ENCODE results near the gene CX3CL1. TPM values are rescaled to one million over a fixed set of nuclear protein-coding genes. Genes with fewer than 3 reads are reported as not detected.
A peak's percentile ranks its signal among the peaks of the same experiment; 100 is the strongest.
"Not testable (repeated sequence)": the region's sequence is repeated elsewhere in the genome, so short reads cannot be mapped to it uniquely, and the experiment has no call there.

CX3CL1 gene
- total RNA-seq, 1 donor from 2014 or later = not detected

DNA sequence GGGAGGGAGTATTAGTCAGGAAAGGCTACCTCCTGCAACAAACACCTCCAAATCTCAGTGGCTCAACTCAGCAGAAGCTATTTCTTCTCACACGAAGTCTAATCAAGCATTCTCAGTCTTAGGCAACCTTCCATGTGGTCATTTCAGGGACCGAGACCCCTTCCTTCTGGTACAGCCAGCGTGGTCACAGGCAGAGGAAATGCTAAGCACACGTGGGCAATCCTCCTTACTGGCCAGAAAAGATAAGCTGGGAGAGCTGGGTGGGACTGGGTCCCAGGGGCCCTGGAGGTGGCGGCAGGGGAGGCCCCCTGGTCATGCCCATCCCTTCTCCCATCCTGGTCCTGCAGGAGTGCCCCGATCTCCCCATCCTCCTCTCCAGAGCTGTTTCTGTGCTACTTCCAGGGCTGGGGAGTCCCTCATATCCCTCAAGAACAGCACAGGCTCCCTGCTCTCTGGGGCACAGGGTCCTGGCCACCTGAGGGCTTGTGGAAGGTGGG lies 5.7 kb upstream of the CX3CL1 start:
- no peak for DNase-seq
- Mint-ChIP-seq H3K4me3 (no peak overlapping the region), H3K9me3 (no peaks in the 10 kb centered on the region), H3K27ac (no peak overlapping the region), H3K36me3 (ENCODE audit: low read depth) (no peaks in the 10 kb centered on the region), H3K27me3 (peaks cover 13% of the 10 kb centered on the region), H3K4me1 (no peaks in the 10 kb centered on the region)
- intact Hi-C loops (cut with micrococcal nuclease) = no loop called here

DNA sequence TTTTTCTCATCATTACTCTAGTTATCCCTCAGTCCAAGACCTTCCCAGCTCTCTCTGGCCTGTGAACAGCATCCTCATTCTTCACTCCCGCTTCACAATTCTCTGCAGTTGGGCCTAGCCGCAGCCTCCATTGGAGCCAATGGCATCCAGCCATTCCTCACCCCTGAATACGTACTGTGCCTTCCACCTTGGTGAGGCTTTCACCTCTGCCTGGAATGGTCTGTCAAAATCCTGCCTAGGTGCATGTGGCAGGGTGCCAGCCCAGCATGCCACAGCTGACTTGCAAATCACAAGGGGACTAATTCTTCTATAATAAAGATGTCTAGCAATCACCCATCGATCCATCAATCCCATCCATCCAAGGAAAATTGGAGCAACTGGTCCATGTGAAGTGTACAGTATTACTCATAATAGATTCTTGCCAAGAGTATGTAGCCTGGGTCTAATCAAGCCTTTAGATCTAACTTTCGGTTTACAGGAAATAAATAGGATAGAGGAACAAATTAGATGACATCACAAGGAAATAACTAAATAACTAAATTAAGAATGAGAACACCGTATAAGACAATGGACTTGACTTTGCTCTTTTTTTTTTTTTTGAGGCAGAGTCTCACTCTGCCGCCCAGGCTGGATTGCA lies 5.1 kb upstream of the CX3CL1 start:
- intact Hi-C loops (cut with micrococcal nuclease) = no loop called here
- DNase-seq = no peak
- H3K9me3 Mint-ChIP-seq = no peaks in the 10 kb centered on the region
- H3K4me1 Mint-ChIP-seq = no peaks in the 10 kb centered on the region
- no peaks in the 10 kb centered on the region for H3K36me3 Mint-ChIP-seq (ENCODE audit: low read depth)
- H3K27ac Mint-ChIP-seq = no peak overlapping the region
- peaks cover 13% of the 10 kb centered on the region for H3K27me3 Mint-ChIP-seq
- H3K4me3 Mint-ChIP-seq = no peak overlapping the region

DNA sequence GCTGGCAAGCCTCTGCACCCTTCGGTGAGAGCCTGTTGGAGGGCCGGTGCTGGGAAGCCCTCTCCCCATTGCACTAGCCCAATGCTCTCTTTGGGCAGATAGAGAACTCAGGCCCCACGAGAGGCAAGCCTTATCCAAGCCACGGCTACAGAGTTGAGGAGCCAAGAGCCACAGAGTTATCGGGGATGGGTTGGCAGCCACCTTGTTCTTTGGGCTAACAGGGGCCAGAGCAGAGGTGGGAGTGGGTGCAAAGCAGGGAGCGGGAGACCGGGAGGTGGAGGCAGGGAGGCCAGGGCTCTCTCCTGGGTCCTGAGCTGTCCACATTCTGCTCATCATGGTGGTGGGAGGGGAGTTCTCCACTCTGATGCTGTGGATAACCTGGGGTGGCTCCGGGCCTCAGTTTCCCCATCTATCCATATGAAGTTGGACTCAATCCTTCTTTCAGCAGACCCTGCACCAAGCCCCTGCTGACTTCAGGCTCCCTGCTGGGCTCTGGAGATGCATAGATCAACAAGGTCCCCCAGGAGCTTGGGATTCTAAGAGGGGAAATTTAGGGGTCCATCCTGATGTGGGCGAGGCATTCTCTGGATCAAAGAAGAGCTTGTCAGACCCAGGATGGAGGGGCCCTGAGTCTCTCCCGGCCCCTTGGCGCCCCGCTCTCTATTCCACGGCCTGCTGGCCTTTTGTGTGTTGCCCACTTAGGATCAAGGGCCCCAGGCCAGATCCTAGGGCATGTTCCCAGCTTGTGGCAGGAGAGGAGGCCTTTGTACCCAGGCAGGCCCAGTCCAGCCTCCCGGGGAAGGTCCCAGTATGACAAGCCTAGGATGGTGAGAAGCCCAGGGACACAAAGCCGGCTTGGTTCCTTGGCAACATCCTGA lies 557 bp upstream of the CX3CL1 start:
- H3K4me3 Mint-ChIP-seq = no peak overlapping the region
- no peak overlapping the region for H3K27ac Mint-ChIP-seq
- peaks cover 9% of the 10 kb centered on the region for H3K4me1 Mint-ChIP-seq
- intact Hi-C loops (cut with micrococcal nuclease) = no loop called here
- H3K27me3 Mint-ChIP-seq = peaks cover 8% of the 10 kb centered on the region
- DNase-seq = no peak
- H3K9me3 Mint-ChIP-seq = no peaks in the 10 kb centered on the region
- H3K36me3 Mint-ChIP-seq (ENCODE audit: low read depth) = no peaks in the 10 kb centered on the region

- DNase-seq = no peak
- Mint-ChIP-seq H3K4me1 (peaks cover 19% of the 10 kb centered on the region), H3K9me3 (no peaks in the 10 kb centered on the region), H3K36me3 (ENCODE audit: low read depth) (no peaks in the 10 kb centered on the region), H3K4me3 (no peak overlapping the region), H3K27me3 (peaks cover 5% of the 10 kb centered on the region), H3K27ac (no peak overlapping the region)
- intact Hi-C loops (cut with micrococcal nuclease) = no loop called here
Observed at GRCh38 chr16:57373117-57373947, 1.0 kb downstream of the CX3CL1 start.

DNA sequence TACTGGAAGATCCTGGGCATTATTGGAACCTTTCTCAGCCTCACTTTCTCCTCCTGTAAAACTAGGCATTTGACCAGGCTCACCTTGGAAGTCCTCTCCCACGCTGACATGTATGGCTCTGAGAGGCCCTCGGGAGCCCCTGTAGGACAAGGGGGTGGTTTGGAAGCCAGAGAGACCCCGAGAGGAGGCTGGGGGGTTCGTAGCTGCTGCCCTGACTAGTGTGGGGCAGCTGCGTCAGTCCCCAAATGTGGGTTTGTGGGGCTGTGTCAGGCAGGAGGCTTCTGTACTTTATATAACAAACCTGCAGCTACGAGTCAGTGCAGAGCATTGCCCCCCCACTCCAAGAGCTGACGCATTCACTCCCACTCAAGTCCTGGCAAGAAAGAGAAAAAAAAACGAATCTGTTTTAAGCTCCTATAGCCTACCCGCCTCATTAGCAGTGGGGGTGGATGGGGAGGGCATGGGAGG lies 1.8 kb downstream of the CX3CL1 start:
- Mint-ChIP-seq H3K36me3 (ENCODE audit: low read depth) (no peaks in the 10 kb centered on the region), H3K27ac (no peak overlapping the region), H3K27me3 (peaks cover 5% of the 10 kb centered on the region), H3K4me1 (peaks cover 19% of the 10 kb centered on the region), H3K4me3 (no peak overlapping the region), H3K9me3 (no peaks in the 10 kb centered on the region)
- intact Hi-C loops (cut with micrococcal nuclease) = no loop called here
- no peak for DNase-seq

DNA sequence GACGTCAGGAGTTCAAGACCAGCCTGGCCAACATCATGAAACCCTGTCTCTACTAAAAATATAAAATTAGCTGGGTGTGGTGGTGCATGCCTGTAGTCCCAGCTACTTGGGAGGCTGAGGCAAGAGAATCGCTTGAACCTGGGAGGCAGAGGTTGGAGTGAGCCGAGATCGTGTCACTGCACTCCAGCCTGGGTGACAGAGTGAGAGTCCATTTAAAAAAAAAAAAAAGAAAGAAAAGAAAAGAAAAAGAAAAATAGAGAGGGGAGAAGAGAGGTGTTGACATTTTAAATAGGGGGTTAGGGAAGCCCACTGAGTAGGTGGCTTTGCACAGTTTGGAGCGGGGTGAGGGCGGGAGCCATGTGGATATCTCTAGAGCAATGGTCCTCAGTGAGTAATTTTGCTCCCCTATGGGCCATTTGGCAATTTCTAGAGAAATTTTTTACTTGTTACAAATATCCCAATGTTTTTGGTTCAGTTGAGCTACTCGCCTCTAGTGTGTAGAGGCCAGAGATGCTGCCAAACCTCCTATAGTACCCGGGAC lies 2.7 kb downstream of the CX3CL1 start:
- H3K36me3 Mint-ChIP-seq (ENCODE audit: low read depth); H3K9me3 Mint-ChIP-seq; DNase-seq; H3K27me3 Mint-ChIP-seq; H3K4me3 Mint-ChIP-seq; H3K27ac Mint-ChIP-seq: not testable (repeated sequence)
- H3K4me1 Mint-ChIP-seq = peaks cover 19% of the 10 kb centered on the region
- intact Hi-C loops (cut with micrococcal nuclease) = loop anchor here (5.0 kb wide), 2 partner anchors 38 to 42 kb away; no protein-coding TSS in a partner anchor

- Mint-ChIP-seq H3K4me1 (peaks cover 19% of the 10 kb centered on the region), H3K4me3 (no peak overlapping the region), H3K36me3 (ENCODE audit: low read depth) (no peaks in the 10 kb centered on the region), H3K9me3 (no peaks in the 10 kb centered on the region), H3K27ac (peak overlapping the region; percentile 56), H3K27me3 (peaks cover 2% of the 10 kb centered on the region)
- no peak for DNase-seq
- intact Hi-C loops (cut with micrococcal nuclease) = loop anchor here (2.0 to 5.0 kb wide), 3 partner anchors 18 to 41 kb away; partner anchors contain the start of gene CCL22
Observed at GRCh38 chr16:57376313-57376818, 4.1 kb downstream of the CX3CL1 start.

DNA sequence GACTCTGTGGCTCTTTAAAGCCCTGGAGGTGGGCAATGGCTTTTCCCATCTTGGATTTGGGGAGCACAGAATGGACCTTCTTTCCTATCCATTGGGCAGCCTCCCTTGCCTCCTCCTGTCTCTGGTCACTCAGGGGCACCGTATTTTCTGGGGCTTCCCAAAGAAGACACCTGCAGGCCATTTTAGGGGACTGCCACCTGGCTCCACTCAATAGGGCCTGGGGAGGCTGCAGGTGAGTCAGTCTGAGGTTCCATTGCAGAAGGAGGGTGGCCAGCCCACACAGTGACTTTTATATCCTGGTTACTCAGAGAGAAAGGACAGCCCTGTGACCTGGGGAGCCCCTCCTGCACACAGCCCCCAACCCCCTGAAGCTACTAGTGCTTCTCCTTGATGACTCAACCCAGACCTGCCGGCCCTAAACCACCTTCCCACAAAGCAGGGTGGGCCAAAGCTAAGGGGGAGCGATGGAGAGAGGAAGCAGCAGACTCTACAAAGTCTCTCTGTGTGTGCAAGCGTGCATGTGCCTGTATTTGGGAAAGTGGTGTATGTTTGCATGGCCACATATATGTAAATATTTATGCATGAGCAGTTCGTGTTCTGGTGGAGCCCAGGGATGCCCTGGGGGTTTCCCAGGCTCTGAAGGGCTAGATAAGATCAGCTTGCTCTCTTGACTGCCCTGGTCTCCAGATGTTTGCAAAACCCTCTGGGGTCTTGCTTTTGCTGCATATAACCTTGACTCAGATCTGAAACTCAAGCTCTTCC lies 5.0 kb downstream of the CX3CL1 start:
- intact Hi-C loops (cut with micrococcal nuclease) = loop anchor here (1.0 to 5.0 kb wide), 4 partner anchors 18 to 77 kb away; partner anchors contain the start of gene CCL22
- H3K4me1 Mint-ChIP-seq = peaks cover 19% of the 10 kb centered on the region
- H3K9me3 Mint-ChIP-seq = no peaks in the 10 kb centered on the region
- H3K4me3 Mint-ChIP-seq = no peak overlapping the region
- peak; percentile 59 for DNase-seq
- peaks cover 2% of the 10 kb centered on the region for H3K27me3 Mint-ChIP-seq
- peak overlapping the region; percentile 29 for H3K27ac Mint-ChIP-seq
- no peaks in the 10 kb centered on the region for H3K36me3 Mint-ChIP-seq (ENCODE audit: low read depth)

DNA sequence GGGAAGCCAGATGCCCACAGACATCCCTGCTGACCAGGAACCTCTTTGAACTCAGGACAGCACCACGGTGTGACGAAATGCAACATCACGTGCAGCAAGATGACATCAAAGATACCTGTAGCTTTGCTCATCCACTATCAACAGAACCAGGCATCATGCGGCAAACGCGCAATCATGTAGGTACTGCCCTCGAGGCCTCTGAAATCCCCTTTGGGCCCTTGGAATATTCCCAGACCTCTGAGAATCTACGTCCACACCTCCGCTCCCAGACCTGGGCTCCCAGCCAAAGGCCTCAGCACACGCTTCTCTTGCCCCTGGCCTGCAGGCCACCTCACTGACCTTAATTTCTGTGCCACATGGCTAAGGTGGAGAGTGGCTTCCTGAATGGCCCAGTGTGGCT lies 7.3 kb downstream of the CX3CL1 start:
- Mint-ChIP-seq H3K9me3 (no peaks in the 10 kb centered on the region), H3K27ac (no peak overlapping the region), H3K36me3 (ENCODE audit: low read depth) (no peaks in the 10 kb centered on the region), H3K4me1 (peaks cover 17% of the 10 kb centered on the region), H3K27me3 (peaks cover 2% of the 10 kb centered on the region), H3K4me3 (no peak overlapping the region)
- no peak for DNase-seq
- intact Hi-C loops (cut with micrococcal nuclease) = loop anchor here (5.0 kb wide), 2 partner anchors 38 to 42 kb away; no protein-coding TSS in a partner anchor

GRCh38 chr16:57380671-57381462 lies 8.6 kb downstream of the CX3CL1 start:
- Mint-ChIP-seq H3K27ac (no peak overlapping the region), H3K9me3 (no peaks in the 10 kb centered on the region), H3K4me3 (no peak overlapping the region), H3K36me3 (ENCODE audit: low read depth) (no peaks in the 10 kb centered on the region), H3K27me3 (peaks cover 2% of the 10 kb centered on the region), H3K4me1 (peaks cover 17% of the 10 kb centered on the region)
- intact Hi-C loops (cut with micrococcal nuclease) = no loop called here
- DNase-seq = no peak

DNA sequence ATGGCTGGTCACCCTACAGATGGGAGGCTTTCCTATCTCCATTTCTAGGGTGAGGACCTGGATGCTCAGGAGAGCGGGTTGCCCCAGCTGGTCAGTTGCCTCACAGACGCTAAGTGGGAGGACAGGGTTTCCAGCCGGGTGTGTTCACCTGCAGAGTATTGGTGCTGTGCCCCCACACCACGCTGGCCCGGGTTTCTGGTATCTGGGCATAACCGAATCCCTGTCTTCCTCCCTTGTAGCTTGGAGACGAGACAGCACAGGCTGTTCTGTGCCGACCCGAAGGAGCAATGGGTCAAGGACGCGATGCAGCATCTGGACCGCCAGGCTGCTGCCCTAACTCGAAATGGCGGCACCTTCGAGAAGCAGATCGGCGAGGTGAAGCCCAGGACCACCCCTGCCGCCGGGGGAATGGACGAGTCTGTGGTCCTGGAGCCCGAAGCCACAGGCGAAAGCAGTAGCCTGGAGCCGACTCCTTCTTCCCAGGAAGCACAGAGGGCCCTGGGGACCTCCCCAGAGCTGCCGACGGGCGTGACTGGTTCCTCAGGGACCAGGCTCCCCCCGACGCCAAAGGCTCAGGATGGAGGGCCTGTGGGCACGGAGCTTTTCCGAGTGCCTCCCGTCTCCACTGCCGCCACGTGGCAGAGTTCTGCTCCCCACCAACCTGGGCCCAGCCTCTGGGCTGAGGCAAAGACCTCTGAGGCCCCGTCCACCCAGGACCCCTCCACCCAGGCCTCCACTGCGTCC lies 9.7 kb downstream of the CX3CL1 start:
- no peaks in the 10 kb centered on the region for H3K36me3 Mint-ChIP-seq (ENCODE audit: low read depth)
- no peak overlapping the region for H3K4me3 Mint-ChIP-seq

More for the DNA sequence above, 9.7 kb downstream of the CX3CL1 start:
- intact Hi-C loops (cut with micrococcal nuclease) = no loop called here
- Mint-ChIP-seq H3K27ac (no peak overlapping the region), H3K9me3 (no peaks in the 10 kb centered on the region), H3K27me3 (peaks cover 2% of the 10 kb centered on the region), H3K4me1 (peaks cover 8% of the 10 kb centered on the region)
- DNase-seq = no peak
